Stimulated activated CD4-positive, alpha-beta T cell treated with anti-CD3 and anti-CD28 coated beads, Interleukin-4, amount 100 ng/mL, for 1 hour (primary cell): ENCODE data around the gene RPGR.

Experiments
- DNase-seq: peaks from one replicate; pipeline ENCODE4 v3.0.0-alpha.2; 2020

Gene RPGR

DNA sequence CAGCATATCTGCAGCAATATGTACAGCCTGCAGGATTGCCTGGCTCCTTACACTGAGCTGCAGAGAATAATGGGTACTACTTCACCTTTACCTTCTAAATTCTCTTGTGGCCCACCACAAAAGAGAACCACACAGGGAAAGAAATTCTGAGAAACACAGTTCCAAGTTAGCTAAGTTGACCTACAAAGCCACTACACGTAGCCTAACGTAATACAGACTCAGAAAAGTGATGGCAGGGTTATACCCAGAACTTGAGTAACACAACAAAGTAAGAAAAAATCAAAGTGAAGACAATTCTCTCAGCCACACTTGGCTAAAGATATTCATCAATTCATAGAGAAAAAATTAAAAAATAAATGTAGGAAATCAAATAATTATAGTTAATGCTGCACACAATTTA lies 80.3 kb downstream of the RPGR start:
- DNase-seq = no peak

DNA sequence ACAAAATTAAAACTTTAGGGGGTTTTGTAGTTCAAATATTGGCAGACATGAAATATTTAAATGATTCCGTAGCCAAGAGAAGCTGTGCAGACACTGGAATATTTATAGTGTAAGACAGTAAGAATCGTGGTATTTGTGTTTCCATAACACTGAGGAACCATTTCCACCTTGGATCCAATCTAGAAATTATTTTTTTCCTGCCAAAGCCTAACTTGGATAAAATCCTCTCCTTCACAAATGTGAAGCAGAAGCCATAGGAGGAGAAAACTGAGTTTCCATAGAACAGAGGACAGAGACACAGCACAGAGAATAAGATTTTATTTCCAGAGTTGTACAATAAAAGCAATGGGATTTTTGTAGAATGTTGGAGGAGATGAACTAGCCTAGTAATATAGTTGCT lies 86.8 kb downstream of the RPGR start:
- DNase-seq = no peak

DNA sequence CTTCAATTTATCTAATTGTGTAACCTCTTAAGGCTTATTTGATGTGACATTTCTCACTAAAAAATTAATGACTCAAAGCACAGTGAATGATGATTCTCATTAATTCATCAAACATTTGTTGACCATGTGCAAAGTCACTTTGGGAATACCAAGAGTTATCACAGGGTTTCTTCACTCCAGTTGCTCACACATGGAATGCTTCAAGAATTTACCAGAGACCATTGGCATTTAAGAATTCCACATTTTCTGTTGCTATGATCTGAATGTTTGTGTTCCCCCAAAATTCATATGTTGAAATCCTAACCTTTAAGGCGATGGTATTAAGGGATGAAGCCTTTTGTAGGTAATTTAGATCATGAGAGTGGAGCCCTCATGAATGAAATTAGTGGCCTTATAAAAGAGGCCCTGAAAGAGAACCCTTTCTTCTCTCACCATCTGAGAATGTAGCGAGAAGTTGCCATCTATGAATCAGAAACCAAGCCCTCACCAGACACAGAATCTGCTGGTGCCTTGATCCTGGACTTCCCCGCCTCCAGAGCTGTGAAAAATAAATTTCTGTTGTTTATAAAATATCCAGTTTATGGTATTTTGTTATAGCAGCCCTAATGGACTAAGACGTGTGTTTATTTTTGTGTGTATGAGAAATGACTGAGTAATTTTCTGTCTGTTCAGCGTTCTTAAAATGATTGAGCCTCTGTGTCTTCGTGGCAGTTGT lies 90.3 kb downstream of the RPGR start:
- DNase-seq = no peak

DNA sequence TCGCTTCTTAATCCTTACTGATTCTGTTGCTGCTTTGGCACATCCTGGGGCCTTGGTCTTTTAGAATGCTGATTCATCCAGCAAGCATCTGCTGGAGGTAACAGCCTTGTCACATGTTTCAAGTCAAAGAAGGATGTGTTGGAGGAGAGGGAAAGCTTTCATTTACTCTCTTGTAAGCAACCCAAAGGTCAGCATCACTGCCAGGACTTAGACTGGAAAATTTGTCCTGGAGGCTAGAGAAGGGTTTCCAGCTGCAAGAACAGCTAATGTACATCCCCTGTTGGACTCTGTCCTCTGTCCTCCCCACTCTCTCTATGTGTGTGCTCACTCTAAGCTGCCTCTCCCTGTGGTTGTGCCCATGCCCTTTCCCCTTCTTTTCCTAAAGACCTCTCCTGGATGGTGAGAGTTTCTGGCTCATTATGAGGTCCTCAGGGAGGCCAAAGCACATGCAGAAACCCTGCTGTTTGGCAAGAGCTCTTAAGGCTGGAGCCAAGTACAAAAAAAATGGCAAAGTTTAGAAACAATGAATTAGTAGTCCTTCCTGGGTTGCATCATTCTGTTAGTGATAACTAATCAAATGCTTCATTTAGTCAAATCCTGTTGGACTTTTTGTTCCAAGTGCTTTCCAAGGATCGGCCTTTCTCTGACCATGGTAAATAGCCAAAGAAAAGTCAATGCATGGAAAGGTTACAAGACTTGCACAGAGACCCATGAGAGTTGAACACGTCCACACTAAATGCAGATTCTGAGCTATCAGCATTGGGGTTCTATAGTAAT lies 93.2 kb downstream of the RPGR start:
- no peak for DNase-seq

DNA sequence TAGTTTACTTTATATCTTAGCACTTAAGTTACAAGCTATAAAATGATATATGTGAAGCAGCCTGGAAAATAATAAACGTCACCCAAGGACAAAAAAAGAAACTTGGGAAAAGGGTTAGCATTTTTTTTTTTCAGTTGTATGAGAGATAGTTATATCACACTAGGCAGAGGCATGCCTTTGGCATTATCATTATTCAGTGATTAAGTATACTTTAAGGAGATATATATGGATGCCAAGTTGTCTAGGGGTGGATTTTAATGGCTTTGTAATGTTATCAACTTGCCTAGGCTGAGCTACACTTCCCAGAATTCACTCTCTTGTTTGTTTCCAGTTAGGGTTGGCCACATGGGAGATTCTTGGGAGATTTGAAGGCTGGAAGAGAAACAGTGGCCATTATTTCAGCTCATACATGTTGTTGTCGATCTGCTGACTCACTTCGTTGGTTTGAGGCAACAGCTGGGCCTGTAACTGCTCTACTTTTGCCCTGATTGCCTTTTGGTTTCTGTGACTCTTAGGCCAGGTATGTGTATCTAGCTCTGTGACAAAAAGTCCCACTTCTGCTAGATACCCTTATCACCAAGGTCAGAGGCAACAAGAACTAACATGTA lies 95.1 kb downstream of the RPGR start:
- DNase-seq = no peak

DNA sequence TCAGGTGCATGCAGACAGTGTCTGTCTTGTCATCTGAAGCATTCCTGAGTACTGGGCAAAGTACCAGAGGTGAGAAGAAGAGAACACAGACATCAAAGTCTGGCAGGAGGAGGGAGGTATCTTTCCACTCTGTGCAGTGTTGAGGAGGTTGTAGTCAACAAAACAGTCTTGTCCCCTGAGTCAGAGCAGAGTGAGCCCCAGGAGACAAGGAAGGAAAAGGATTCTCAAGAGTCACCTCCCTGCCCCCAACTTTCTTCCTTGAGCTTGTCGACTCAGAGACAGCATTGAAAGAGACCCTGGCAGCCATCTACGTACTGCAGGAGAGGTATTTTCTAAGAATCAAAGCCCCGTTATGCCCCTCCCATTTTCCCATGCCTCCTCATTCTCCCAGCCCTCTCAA lies 102.2 kb downstream of the RPGR start:
- DNase-seq = no peak

DNA sequence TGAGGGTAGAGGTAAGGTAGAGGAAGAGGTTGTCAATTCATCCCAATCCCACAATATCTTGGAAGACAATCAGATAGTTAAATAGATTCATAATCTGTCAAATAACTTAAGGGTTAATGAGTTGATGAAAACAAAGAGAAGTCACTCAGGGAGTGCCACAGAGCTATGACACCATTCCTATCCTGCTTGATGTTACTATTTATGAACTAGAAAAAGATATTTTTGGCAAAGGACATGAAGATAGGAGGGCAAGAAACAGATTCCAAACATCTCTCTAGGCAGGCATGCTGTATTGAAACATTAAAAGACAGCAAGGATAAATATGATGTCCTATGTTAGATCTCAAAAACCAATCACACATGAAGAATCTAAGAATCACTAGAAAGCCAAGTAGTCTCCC lies 103.1 kb downstream of the RPGR start:
- DNase-seq = no peak

DNA sequence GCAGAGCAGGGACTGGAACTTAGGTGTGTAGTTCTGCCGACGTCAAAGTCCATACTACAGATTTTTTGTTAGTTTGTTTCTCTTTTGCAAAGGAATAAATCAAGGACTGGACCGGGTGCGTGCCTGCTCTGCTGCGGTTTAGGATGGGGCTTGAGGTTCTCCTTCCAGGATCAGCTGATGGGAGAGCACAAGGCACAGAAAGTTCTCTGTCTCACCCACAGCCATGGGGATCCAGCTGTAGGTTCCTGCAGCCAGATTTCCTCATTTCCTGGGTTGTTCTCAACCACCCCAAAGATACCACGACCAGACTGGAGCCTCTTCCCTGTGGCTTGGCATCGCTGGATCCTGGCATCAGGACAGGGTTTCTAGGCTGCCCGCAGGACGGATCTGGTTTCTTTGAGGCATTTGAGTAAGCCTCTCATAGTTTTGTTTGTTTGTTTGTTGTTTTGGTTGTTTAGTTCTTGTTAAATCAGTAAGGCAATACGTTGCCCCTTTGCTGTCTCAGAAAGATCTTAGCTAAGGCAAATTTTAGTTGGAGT lies 105.8 kb downstream of the RPGR start:
- no peak for DNase-seq

DNA sequence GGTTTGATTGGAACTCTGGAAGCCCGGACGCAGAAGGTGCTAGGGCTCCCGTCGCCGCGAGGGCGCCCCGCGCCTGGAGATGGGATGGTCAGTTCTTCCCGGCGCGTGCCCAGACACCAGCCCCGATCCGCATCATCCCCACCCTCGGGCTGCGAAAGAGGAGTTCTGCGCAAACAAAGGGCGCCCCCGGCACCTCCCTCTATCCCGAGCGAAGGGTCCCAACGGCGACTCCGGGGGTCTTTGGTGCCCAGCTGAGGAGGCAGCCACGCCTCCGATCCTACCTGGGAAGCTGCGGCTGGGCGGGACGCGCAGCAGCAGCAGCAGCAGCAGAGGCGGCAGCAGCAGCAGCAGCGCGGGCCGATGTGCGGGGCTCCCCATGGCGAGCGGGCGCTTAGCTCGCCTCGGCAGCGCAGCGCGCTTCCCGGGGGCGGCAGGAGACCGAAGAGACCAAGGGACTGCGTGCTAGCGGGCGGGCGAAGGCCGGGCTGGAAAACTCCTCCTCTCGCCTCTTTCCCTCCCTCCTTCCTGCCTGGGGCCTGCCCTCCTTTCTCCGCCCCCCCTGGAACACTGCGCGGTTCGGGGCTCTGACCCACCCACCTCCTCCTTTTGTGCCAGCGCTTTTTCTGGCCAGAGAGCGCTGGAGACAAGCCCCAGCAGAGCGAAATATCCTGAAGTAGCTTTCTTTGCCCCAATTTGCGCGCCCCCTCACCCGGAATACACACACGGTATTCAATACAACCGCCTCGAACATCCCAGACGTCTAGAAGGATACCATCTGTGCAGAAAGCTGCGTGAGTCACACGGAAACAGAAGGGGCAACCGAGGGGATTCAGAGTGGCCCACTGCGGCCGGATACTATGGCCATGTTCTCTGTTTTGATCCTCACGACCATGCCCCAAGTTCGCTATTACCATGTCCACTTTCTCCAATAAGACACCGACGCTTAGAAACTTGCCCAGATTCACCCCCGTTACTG lies 106.6 kb downstream of the RPGR start, which contains the start of gene SRPX:
SRPX (minus strand) TSS at position 457 of the 976 bp plus-strand sequence; CDS start at position 378, 79 bp downstream.
- no peak for DNase-seq

DNA sequence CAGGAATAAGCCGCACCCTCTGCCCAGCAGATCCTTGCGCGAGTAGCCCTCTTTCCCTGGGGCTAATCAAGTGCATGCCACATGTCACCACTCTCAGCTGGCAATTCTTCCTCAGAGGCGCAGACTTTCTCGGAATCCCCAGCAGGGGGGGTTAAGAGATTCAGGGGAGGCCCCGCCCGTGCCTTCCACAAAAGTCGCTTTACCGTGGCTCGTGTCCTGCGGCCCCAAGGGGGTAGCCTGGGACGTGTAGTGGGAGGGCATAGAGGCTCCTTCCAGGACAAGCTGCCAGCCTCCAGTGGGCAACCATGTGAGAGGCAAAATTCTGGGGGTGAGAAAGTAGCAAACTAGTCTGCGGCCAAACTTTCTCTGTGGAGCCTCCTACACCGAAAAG lies 107.3 kb downstream of the RPGR start:
- no peak for DNase-seq
